ENCODE data around the gene PRRC1.
"Not testable (repeated sequence)": the region's sequence is repeated elsewhere in the genome, so short reads cannot be mapped to it uniquely, and the experiment has no call there.

GRCh38 chr5:127545249-127545648 is 27.8 kb downstream of the PRRC1 start:
- TF ChIP-seq POLR2A (IDR thresholded peaks at IDR 0.05); CTCF (IDR thresholded peaks at IDR 0.05 in 4 of 5, conservative IDR thresholded peaks at IDR 0.05 in 1 of 5): not testable (repeated sequence)
